ENCODE data around the gene OMA1. TPM values are rescaled to one million over a fixed set of nuclear protein-coding genes. Genes with fewer than 3 reads are reported as not detected.

Gene OMA1
- polyA plus RNA-seq, 1 donor from 2014 or later: 11.0 TPM

DNA sequence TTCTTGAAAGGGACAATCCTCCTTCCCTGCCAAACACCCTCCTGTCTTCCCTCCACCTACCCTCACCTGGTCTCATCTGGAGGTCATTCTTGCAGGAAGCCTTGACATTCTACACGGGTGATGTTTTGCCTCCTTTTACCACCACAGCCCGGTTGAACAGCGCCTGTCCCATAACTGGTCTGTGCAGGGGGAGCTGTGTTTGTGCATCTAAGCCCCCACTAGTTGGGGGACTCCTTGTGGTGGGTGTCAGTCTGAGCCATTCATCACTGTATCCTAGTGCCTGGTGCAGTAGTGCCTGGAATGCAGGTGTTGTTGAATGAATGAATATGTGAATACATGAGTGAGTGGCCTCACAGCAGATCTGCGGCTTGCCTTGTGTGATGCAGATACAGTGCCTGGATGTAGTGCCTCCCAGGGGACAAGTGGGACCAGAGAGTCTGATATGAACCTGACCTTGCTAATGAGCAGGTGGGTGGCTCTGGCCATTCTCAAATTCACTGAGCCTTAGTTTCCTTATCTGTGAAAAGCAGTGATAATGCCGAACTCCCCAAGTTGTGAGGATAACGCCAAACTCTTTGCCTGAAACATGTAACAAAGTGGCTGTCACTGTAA is 79.8 kb downstream of the OMA1 start (continued):
- TF ChIP-seq EZH2 (IDR thresholded peaks at IDR 0.05; ENCODE audit: borderline replicate concordance, insufficient read depth, low read length, poor library complexity, severe bottlenecking) (no peak), MXI1 (conservative IDR thresholded peaks at IDR 0.05; ENCODE audit: poor library complexity, severe bottlenecking) (no peak), POLR2AphosphoS5 (IDR thresholded peaks at IDR 0.05) (no peak)

DNA sequence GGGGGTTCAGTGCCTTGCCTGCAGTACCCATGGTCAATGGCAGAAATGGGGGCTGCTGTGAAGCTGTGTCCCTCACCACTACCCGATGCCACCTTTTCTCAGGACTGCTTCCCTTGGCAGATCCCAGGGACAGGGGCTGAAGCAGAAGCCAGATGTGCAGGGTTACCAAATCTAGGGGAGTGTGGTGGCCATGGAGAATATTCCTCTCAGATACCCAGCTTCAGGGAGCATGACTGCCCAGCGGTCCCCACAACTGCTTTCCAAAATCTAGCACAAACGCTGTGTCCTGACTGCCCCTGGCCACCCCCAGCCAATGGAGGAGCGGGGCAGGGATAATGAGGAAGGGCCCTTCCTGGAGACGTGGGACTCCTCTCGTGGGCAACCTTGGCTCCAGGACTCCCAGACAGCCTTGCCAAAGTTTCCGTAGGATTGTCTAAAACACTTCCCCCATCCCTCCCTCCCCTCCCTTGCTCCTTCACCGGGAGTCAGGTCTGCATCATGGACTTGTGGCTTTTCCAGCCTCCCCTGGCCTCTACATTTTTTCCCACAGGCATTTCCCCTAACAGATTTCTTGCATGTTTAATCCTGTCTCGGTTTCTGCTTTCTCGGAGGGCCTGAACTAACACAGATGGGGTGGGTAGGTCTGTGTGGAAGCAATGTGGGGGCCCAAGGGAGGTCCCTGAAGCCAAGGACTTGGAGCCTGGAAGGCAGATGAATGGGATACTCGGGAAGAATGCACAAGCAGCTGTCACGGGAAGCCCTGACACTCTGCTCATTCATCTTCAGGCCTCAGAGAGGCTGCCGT is 80.5 kb downstream of the OMA1 start:
- no peak overlapping the region for H3K4me2 ChIP-seq (ENCODE audit: low read length)
- H3K36me3 ChIP-seq (ENCODE audit: insufficient read depth, low read length): no peaks in the 10 kb centered on the region
- H3K9me3 ChIP-seq (ENCODE audit: low read length): no peaks in the 10 kb centered on the region
- H3K9ac ChIP-seq (ENCODE audit: low read length): no peak overlapping the region
- H3K27me3 ChIP-seq (ENCODE audit: insufficient read depth, low read depth, low read length): no peaks in the 10 kb centered on the region
- no peaks in the 10 kb centered on the region for H3F3A ChIP-seq (ENCODE audit: insufficient read depth, low read length, poor library complexity, severe bottlenecking)
- no peak overlapping the region for H3K27ac ChIP-seq (ENCODE audit: low read length)
- H3K9me2 ChIP-seq (ENCODE audit: insufficient read depth, low read length): no peaks in the 10 kb centered on the region
- no peaks in the 10 kb centered on the region for H4K20me1 ChIP-seq (ENCODE audit: insufficient read depth)
- TF ChIP-seq EZH2 (IDR thresholded peaks at IDR 0.05; ENCODE audit: borderline replicate concordance, insufficient read depth, low read length, poor library complexity, severe bottlenecking) (no peak), CTCF (IDR thresholded peaks at IDR 0.05; ENCODE audit: poor library complexity, severe bottlenecking) (no peak), SMC3 (conservative IDR thresholded peaks at IDR 0.05; ENCODE audit: poor library complexity) (no peak), EP300 (conservative IDR thresholded peaks at IDR 0.05; ENCODE audit: poor library complexity, severe bottlenecking) (no peak), MXI1 (conservative IDR thresholded peaks at IDR 0.05; ENCODE audit: poor library complexity, severe bottlenecking) (no peak), RAD21 (conservative IDR thresholded peaks at IDR 0.05) (no peak), POLR2AphosphoS5 (IDR thresholded peaks at IDR 0.05) (no peak), TAF1 (IDR thresholded peaks at IDR 0.05; ENCODE audit: low read depth) (no peak)
- TF ChIP-seq, protein P1, sequence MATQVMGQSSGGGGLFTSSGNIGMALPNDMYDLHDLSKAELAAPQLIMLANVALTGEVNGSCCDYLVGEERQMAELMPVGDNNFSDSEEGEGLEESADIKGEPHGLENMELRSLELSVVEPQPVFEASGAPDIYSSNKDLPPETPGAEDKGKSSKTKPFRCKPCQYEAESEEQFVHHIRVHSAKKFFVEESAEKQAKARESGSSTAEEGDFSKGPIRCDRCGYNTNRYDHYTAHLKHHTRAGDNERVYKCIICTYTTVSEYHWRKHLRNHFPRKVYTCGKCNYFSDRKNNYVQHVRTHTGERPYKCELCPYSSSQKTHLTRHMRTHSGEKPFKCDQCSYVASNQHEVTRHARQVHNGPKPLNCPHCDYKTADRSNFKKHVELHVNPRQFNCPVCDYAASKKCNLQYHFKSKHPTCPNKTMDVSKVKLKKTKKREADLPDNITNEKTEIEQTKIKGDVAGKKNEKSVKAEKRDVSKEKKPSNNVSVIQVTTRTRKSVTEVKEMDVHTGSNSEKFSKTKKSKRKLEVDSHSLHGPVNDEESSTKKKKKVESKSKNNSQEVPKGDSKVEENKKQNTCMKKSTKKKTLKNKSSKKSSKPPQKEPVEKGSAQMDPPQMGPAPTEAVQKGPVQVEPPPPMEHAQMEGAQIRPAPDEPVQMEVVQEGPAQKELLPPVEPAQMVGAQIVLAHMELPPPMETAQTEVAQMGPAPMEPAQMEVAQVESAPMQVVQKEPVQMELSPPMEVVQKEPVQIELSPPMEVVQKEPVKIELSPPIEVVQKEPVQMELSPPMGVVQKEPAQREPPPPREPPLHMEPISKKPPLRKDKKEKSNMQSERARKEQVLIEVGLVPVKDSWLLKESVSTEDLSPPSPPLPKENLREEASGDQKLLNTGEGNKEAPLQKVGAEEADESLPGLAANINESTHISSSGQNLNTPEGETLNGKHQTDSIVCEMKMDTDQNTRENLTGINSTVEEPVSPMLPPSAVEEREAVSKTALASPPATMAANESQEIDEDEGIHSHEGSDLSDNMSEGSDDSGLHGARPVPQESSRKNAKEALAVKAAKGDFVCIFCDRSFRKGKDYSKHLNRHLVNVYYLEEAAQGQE (IDR thresholded peaks at IDR 0.05; ENCODE audit: borderline replicate concordance): no peak
- H3K4me3 ChIP-seq (ENCODE audit: low read length): no peak overlapping the region
- H3K79me2 ChIP-seq (replicated peaks; ENCODE audit: insufficient read depth, low read length): no peaks in the 10 kb centered on the region
- H2AFZ ChIP-seq (ENCODE audit: low read depth, low read length): no peak overlapping the region

DNA sequence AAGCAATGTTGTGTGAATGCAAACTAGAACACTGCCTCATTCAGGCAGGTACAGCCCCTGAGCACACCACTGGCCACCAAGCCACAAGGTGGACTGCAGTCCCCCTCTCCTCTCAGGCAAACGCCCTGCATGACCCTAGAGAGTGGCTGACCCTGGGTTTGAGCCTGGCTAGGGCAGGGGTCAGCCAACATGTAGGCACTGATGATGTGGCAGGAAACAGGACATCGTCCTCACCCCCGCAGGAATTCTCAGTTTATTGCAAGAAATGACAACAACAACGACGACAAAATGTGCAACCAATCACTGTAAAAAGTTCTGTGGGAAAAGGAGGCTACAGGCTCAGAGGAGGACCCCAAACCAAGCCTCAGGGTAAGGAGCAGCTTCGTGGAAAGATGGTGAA is 81.3 kb downstream of the OMA1 start:
- Histone ChIP-seq H2AFZ (ENCODE audit: low read depth, low read length) (no peak overlapping the region), H3K27me3 (ENCODE audit: insufficient read depth, low read depth, low read length) (no peaks in the 10 kb centered on the region), H3K36me3 (ENCODE audit: insufficient read depth, low read length) (no peaks in the 10 kb centered on the region), H3K27ac (ENCODE audit: low read length) (no peak overlapping the region), H3K9ac (ENCODE audit: low read length) (no peak overlapping the region), H4K20me1 (ENCODE audit: insufficient read depth) (no peaks in the 10 kb centered on the region), H3K9me2 (ENCODE audit: insufficient read depth, low read length) (no peaks in the 10 kb centered on the region), H3K9me3 (ENCODE audit: low read length) (no peaks in the 10 kb centered on the region), H3K4me3 (ENCODE audit: low read length) (no peak overlapping the region), H3K4me2 (ENCODE audit: low read length) (no peak overlapping the region), H3K79me2 (replicated peaks; ENCODE audit: insufficient read depth, low read length) (no peaks in the 10 kb centered on the region), H3F3A (ENCODE audit: insufficient read depth, low read length, poor library complexity, severe bottlenecking) (no peaks in the 10 kb centered on the region)
- TF ChIP-seq EP300 (conservative IDR thresholded peaks at IDR 0.05; ENCODE audit: poor library complexity, severe bottlenecking) (no peak), POLR2AphosphoS5 (IDR thresholded peaks at IDR 0.05) (no peak), SMC3 (conservative IDR thresholded peaks at IDR 0.05; ENCODE audit: poor library complexity) (no peak), MXI1 (conservative IDR thresholded peaks at IDR 0.05; ENCODE audit: poor library complexity, severe bottlenecking) (no peak), TAF1 (IDR thresholded peaks at IDR 0.05; ENCODE audit: low read depth) (no peak), CTCF (IDR thresholded peaks at IDR 0.05; ENCODE audit: poor library complexity, severe bottlenecking) (no peak), RAD21 (conservative IDR thresholded peaks at IDR 0.05) (no peak), EZH2 (IDR thresholded peaks at IDR 0.05; ENCODE audit: borderline replicate concordance, insufficient read depth, low read length, poor library complexity, severe bottlenecking) (no peak)
- TF ChIP-seq, protein P1 (IDR thresholded peaks at IDR 0.05; ENCODE audit: borderline replicate concordance): no peak

Measured in neural cell (in vitro differentiated cells).